Transverse colon (tissue), 4 donors: ENCODE results near the gene ZNF81. TPM values are rescaled to one million over a fixed set of nuclear protein-coding genes. Genes with fewer than 3 reads are reported as not detected.

ENCODE experiments used
- total RNA-seq, 4 donors: library from RNA; depleted of rRNA; stranded (reverse); fragments of >200 nt; gene quantifications; one replicate each; pipeline ENCODE4 v1.1.0, GENCODE V29; 2016

The ZNF81 gene
- total RNA-seq, 4 donors from 2014 or later: 7.8 to 11.6 (median 8.7) TPM

Other genes with a start within 250 kb of the ZNF81 start
- gene SYN1, start 217.0 kb upstream of the ZNF81 start, total RNA-seq: under 1 TPM; 0.16 to 0.41 (median 0.39) TPM
- gene CFP, start 207.0 kb upstream of the ZNF81 start, total RNA-seq: 1 to 10 TPM in 3 of 4 donors, under 1 TPM in 1; 0.60 to 10.0 (median 3.0) TPM
- gene ELK1, start 186.3 kb upstream of the ZNF81 start, total RNA-seq: 10 to 100 TPM; 11.6 to 27.5 (median 18.6) TPM
- 100 to 1,000 TPM in 2 of 4 donors, 10 to 100 TPM in 2; 21.3 to 122 (median 91.9) TPM for gene UXT, start 177.7 kb upstream of the ZNF81 start, total RNA-seq
- gene ZNF182, start 167.1 kb downstream of the ZNF81 start, total RNA-seq: 1 to 10 TPM; 3.7 to 6.8 (median 4.8) TPM
- not detected for gene SPACA5, start 170.1 kb downstream of the ZNF81 start, total RNA-seq
- gene ZNF630, start 234.7 kb downstream of the ZNF81 start, total RNA-seq: 10 to 100 TPM in 2 of 4 donors, 1 to 10 TPM in 2; 4.6 to 29.9 (median 14.1) TPM